Heart left ventricle (tissue), 16 donors: ENCODE results near the gene NXNL2. TPM values are rescaled to one million over a fixed set of nuclear protein-coding genes. Genes with fewer than 3 reads are reported as not detected.
A peak's percentile ranks its signal among the peaks of the same experiment; 100 is the strongest.

Experiments used
- ATAC-seq, 4 donors: fragments of 200-7000 bp; cut with Tn5 transposase; one replicate each; pipeline ENCODE4 v1.9.1; 2020 to 2022; ENCODE audit warnings: moderate library complexity in 4 of 4, mild to moderate bottlenecking in 3 of 4, moderate number of reproducible peaks in 1 of 4
- DNase-seq, 5 donors: peaks; one replicate each; pipeline ENCODE4 v3.0.0-alpha.2; 2020
- H3K27ac ChIP-seq, 12 donors: fragments of 200-600 bp; sonication (generic) in 4 of 12; one replicate each; pipeline versions ENCODE4 v1.5.0 to v1.8.0; 2016 to 2022; ENCODE audit warnings: mild to moderate bottlenecking in 2 of 12
- H3K27me3 ChIP-seq, 9 donors: fragments of 200-600 bp; sonication (generic) in 2 of 9; one replicate each; pipeline versions ENCODE4 v1.5.1 to v1.8.0; 2016 to 2022; ENCODE audit warnings: mild to moderate bottlenecking in 3 of 9
- H3K36me3 ChIP-seq, 9 donors: fragments of 200-600 bp; sonication (generic) in 2 of 9; one replicate each; pipeline versions ENCODE4 v1.5.0 to v1.8.0; 2018 to 2022; ENCODE audit warnings: mild to moderate bottlenecking in 2 of 9
- H3K4me1 ChIP-seq, 12 donors: fragments of 200-600 bp; sonication (generic) in 4 of 12; one replicate each; pipeline versions ENCODE4 v1.5.0 to v1.8.0; 2016 to 2022; ENCODE audit warnings: mild to moderate bottlenecking in 3 of 12
- H3K4me3 ChIP-seq, 12 donors: fragments of 200-600 bp; sonication (generic) in 4 of 12; one replicate each; pipeline versions ENCODE4 v1.5.0 to v1.8.0; 2017 to 2022; ENCODE audit warnings: mild to moderate bottlenecking in 9 of 12, moderate library complexity in 4 of 12
- H3K9me3 ChIP-seq, 12 donors: fragments of 200-600 bp; sonication (generic) in 4 of 12; one replicate each; pipeline versions ENCODE4 v1.5.0 to v1.8.0; 2016 to 2022; ENCODE audit warnings: mild to moderate bottlenecking in 1 of 12
- POLR2A ChIP-seq, 2 donors: fragments of 450-650 bp; IDR thresholded peaks; one replicate each; pipeline ENCODE4 v1.6.1; 2017; ENCODE audit warnings: antibody characterized with exemption in 2 of 2, mild to moderate bottlenecking in 2 of 2, moderate library complexity in 2 of 2
- WGBS, 4 donors: extraction: QIAGEN DNeasy Blood & Tissue Kit in 2 of 4; methylation state at CpG; one replicate each; pipeline versions ENCODE4 v1.1.5 to v1.1.7; 2013 to 2018; 5-methylcytosine and 5-hydroxymethylcytosine counted together
- intact Hi-C, 10 donors: fragments of 100-400 bp; cut with DNase I; formaldehyde crosslinking; loops; one replicate each; pipeline versions ENCODE4 v1.11.1 to v1.14.2; 2022
- polyA plus RNA-seq, 2 donors: library from polyadenylated mRNA; stranded (reverse); fragments of 200-250 nt; gene quantifications; one replicate each; pipeline ENCODE4 v1.2.3, GENCODE V29; 2013
- total RNA-seq, 9 donors: library from RNA; depleted of rRNA in 2 of 9; stranded (reverse); fragments of >200 nt in 2 of 9; fragmentation: NEBNext Ultra II Directional in 3 of 9; extraction: Animal tissue kit (Norgen Biotek cat#: 25700) in 3 of 9; gene quantifications; one replicate each; pipeline versions ENCODE4 v1.1.0 to v1.2.4, GENCODE V29; 2016 to 2023
- TF ChIP-seq, protein P1 (sequence below), 12 donors: fragments of 200-600 bp; sonication (generic) in 4 of 12; IDR thresholded peaks; one replicate each; pipeline versions ENCODE4 v1.5.0 to v1.8.0; 2018 to 2022; ENCODE audit warnings: antibody characterized with exemption in 12 of 12, mild to moderate bottlenecking in 5 of 12
- donor health status: ischemic (EF 13 %, LVEDD 7.1; RV severe dilation, severe dysfunction).
- donor health status: healthy with polysubstance abuse.
- donor health status: DM: no; HTN: yes; CAD: no.
- donor health status: DM: no; HTN: no; CAD: no.
- donor health status: ischemic (EF 25% LVEDD 6.9; RV normal size, moderate dysfunction).
- donor health status: ischemic (EF 25% LVEDD 5.7; RV mildly dilated, moderate dysfunction).
- donor health status: healthy.
- donor health status: DM: yes; HTN: yes; CAD: no.
- donor health status: ischemic (EF 35%, LVEDD 5.7; RV mildly dilated, moderate dysfunction).
- donor health status: nonischemic (EF 11% LVEDD 7.7; RV severe dilation, severe dysfunction).
- donor health status: DM: yes; HTN: yes; CAD: no.
- donor health status: PGD.
- donor health status: ischemic (EF 29% LVEDD 5.4; RV normal size, mild dysfunction).
- donor health status: nonischemic (EF 23%, LVEDD 6.1; RV moderate dilation, normal function).

Gene NXNL2
- total and polyA plus RNA-seq, 11 donors = 0.07 TPM; not detected in 10

DNA sequence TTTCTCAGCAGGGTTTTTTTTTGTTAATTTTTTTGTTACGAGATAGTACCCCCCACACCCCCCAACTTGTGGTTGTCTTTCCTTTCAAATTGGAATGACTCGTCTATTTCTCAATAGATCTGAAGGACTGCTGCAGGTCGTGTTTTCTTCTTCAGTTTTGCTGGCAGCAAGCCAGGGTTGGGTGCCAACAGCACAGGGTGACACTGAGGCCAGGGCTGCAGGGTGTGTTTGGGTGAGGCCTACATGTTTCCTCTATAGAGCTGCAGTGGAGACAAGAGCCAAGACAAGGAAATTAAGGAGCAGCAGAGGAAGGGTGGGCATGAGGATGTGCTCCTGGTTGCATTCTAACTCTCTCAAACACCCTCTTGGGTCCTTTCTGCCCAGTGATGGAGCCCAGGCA, 52.2 kb downstream of the NXNL2 start:
- Histone ChIP-seq H3K4me1 (peaks cover 0 to 6% (median 0%) of the 10 kb centered on the region in 12 donors), H3K27me3 (no peaks in the 10 kb centered on the region), H3K4me3 (no peak overlapping the region), H3K36me3 (no peaks in the 10 kb centered on the region), H3K27ac (no peak overlapping the region), H3K9me3 (peaks cover 0 to 11% (median 0%) of the 10 kb centered on the region in 12 donors)
- TF ChIP-seq, protein P1, sequence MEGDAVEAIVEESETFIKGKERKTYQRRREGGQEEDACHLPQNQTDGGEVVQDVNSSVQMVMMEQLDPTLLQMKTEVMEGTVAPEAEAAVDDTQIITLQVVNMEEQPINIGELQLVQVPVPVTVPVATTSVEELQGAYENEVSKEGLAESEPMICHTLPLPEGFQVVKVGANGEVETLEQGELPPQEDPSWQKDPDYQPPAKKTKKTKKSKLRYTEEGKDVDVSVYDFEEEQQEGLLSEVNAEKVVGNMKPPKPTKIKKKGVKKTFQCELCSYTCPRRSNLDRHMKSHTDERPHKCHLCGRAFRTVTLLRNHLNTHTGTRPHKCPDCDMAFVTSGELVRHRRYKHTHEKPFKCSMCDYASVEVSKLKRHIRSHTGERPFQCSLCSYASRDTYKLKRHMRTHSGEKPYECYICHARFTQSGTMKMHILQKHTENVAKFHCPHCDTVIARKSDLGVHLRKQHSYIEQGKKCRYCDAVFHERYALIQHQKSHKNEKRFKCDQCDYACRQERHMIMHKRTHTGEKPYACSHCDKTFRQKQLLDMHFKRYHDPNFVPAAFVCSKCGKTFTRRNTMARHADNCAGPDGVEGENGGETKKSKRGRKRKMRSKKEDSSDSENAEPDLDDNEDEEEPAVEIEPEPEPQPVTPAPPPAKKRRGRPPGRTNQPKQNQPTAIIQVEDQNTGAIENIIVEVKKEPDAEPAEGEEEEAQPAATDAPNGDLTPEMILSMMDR (IDR thresholded peaks at IDR 0.05) = no peak
- TF ChIP-seq POLR2A (IDR thresholded peaks at IDR 0.05) = no peak
- intact Hi-C loops = loop anchor here in 2 of 10 donors (10.0 kb wide), 2 partner anchors 58 to 698 kb away; no protein-coding TSS in a partner anchor
- no peak for DNase-seq
- no peak for ATAC-seq
- 58 to 62% (median 59%) methylated on average over 3 of the region's 3 CpGs for WGBS, 4 donors

DNA sequence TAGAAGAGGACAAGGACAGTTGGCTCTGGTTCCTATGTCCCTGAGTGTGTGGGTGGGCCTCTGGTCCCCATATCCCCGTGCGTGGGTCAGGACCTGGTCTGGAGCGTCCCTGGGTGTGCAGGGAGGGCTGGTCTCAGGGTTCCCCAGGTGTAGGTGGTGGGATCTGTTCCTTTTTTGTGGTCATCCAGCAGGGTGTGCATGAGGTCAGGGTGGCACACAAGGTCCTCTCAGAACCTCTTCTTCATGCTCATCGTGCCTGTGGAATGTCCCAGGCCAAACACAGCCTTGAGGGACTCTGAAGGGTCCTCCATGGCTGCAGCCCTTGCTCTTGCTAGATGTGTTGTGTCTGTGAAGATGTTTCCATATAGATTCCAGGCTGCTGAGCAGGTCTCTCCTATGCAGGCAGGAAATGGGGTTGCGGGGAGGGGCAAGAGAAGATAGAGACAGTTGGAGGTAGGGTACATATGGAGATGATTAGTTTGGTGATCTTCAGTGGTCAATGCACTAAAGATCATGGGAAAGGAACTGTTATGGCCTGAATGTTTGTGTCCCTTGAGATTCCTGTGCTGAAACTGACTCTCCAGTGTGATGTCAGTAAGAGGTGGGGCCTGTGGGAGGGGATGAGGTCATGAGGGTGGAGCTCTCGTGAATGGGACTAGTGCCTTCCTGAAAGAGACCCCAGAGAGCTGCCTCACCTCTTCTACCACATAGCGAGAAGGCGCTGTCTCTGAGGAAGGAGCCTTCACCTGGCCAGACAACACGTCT, 53.1 kb downstream of the NXNL2 start:
- Histone ChIP-seq H3K4me1 (peaks cover 0 to 6% (median 0%) of the 10 kb centered on the region in 12 donors), H3K27ac (no peak overlapping the region), H3K36me3 (no peaks in the 10 kb centered on the region), H3K4me3 (no peak overlapping the region), H3K27me3 (no peaks in the 10 kb centered on the region), H3K9me3 (peaks cover 0 to 11% (median 0%) of the 10 kb centered on the region in 12 donors)
- 89 to 93% (median 90%) methylated on average over 9 of the region's 9 CpGs for WGBS, 4 donors
- ATAC-seq = no peak
- no peak for TF ChIP-seq POLR2A (IDR thresholded peaks at IDR 0.05)
- TF ChIP-seq, protein P1 (IDR thresholded peaks at IDR 0.05) = no peak
- DNase-seq = no peak
- intact Hi-C loops = loop anchor here in 2 of 10 donors (10.0 kb wide), 2 partner anchors 57 to 697 kb away; no protein-coding TSS in a partner anchor

DNA sequence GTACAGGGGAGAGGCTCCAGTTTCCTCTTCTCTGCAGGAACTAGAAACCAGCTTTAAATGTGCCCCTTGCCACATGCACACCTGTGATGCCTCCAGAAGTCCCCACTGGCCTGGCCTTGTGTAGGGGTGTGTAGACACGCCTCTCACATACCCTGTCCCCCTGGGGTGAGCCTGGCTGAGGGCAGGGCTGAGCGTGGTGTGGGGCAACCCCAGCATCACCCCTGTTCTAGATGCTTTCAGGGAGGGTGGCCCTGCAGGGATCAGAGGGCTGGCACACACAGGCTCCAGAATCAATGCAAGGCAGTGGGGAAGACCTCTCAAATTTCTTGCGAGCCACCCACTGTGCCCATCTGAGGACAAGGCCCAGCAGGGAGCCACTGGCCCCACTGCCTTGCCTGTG, 54.7 kb downstream of the NXNL2 start:
- Histone ChIP-seq H3K27me3 (no peaks in the 10 kb centered on the region), H3K9me3 (peaks cover 0 to 11% (median 0%) of the 10 kb centered on the region in 12 donors), H3K27ac (no peak overlapping the region), H3K4me1 (peaks cover 0 to 4% (median 0%) of the 10 kb centered on the region in 12 donors), H3K36me3 (no peaks in the 10 kb centered on the region), H3K4me3 (no peak overlapping the region)
- intact Hi-C loops = loop anchor here in 8 of 10 donors (5.0 to 10.0 kb wide), 7 partner anchors 55 to 695 kb away; no protein-coding TSS in a partner anchor
- peak in 1 of 4 donors; percentile 35 for ATAC-seq
- TF ChIP-seq, protein P1 (IDR thresholded peaks at IDR 0.05) = no peak
- no peak for TF ChIP-seq POLR2A (IDR thresholded peaks at IDR 0.05)
- no peak for DNase-seq
- 90 to 96% (median 96%) methylated on average over 3 of the region's 3 CpGs for WGBS, 4 donors

DNA sequence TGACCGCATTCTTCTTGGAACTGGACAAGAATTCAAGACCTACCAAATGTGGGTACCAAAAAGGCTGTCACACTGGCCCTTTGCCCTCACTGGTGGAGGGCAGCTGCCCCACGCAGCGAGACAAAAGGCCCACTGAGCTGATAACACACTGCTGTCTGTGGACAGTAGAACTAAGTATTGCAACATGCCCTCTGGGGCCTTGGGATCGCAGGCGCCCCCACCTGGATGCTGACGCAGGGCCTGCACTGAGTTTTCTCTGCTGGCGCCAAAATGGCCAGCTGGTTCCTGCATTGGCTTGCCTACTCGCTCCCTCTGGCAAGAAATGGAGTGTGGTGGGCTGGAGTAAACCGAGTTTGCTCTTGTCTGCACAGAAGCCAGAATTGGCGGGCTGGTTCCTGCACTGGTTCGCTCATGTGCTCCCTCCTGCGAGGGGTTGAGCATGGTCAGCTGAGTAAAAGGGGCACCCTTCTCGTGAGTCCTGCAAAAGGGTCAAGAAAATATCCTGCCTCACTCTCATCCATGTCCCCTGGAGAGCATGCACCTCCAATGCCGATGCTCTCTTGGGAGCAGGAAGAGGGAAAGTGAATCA, 55.7 kb downstream of the NXNL2 start:
- H3K4me1 ChIP-seq = peaks cover 0 to 4% (median 0%) of the 10 kb centered on the region in 12 donors
- no peak overlapping the region for H3K27ac ChIP-seq
- intact Hi-C loops = loop anchor here in 7 of 10 donors (5.0 to 10.0 kb wide), 6 partner anchors 154 to 694 kb away; no protein-coding TSS in a partner anchor
- no peaks in the 10 kb centered on the region for H3K27me3 ChIP-seq
- H3K9me3 ChIP-seq = peaks cover 0 to 11% (median 0%) of the 10 kb centered on the region in 12 donors
- ATAC-seq (no peak), DNase-seq (no peak)
- TF ChIP-seq, protein P1 (IDR thresholded peaks at IDR 0.05) = no peak
- no peak for TF ChIP-seq POLR2A (IDR thresholded peaks at IDR 0.05)
- no peaks in the 10 kb centered on the region for H3K36me3 ChIP-seq
- no peak overlapping the region for H3K4me3 ChIP-seq
- 79 to 91% (median 88%) methylated on average over 9 to 14 of the region's 14 CpGs for WGBS, 4 donors
